Activated T-helper 17 cell treated with anti-CD3 and anti-CD28 coated beads, Interleukin-2, amount 50 U/mL, for 72 hours (primary cell): ENCODE results near the gene SLC13A3. TPM values are rescaled to one million over a fixed set of nuclear protein-coding genes. Genes with fewer than 3 reads are reported as not detected.

Experiments
- ATAC-seq: fragments of 150-1000 bp; cut with Tn5 transposase; replicated peaks from 2 replicates; pipeline ENCODE4 v1.10.0; 2021; ENCODE audit warnings: mild to moderate bottlenecking, moderate library complexity
- H3K27ac Mint-ChIP-seq: one replicate; pipeline ENCODE4 v1.8.0; 2022; ENCODE audit warnings: mixed read lengths
- H3K27me3 Mint-ChIP-seq: one replicate; pipeline ENCODE4 v1.8.0; 2022; ENCODE audit warnings: mixed read lengths
- H3K36me3 Mint-ChIP-seq: one replicate; pipeline ENCODE4 v1.8.0; 2022; ENCODE audit warnings: low read depth, mild to moderate bottlenecking, mixed read lengths
- H3K4me1 Mint-ChIP-seq: one replicate; pipeline ENCODE4 v1.8.0; 2022; ENCODE audit warnings: mixed read lengths
- H3K4me3 Mint-ChIP-seq: one replicate; pipeline ENCODE4 v1.8.0; 2022; ENCODE audit warnings: mild to moderate bottlenecking, mixed read lengths
- H3K9me3 Mint-ChIP-seq: one replicate; pipeline ENCODE4 v1.8.0; 2022; ENCODE audit warnings: mixed read lengths
- total RNA-seq, 2 donors: library from RNA; stranded (reverse); gene quantifications; one replicate each; pipeline ENCODE4 v1.2.3, GENCODE V29; 2022

The SLC13A3 gene
- total RNA-seq, 2 donors from 2014 or later = not detected

DNA sequence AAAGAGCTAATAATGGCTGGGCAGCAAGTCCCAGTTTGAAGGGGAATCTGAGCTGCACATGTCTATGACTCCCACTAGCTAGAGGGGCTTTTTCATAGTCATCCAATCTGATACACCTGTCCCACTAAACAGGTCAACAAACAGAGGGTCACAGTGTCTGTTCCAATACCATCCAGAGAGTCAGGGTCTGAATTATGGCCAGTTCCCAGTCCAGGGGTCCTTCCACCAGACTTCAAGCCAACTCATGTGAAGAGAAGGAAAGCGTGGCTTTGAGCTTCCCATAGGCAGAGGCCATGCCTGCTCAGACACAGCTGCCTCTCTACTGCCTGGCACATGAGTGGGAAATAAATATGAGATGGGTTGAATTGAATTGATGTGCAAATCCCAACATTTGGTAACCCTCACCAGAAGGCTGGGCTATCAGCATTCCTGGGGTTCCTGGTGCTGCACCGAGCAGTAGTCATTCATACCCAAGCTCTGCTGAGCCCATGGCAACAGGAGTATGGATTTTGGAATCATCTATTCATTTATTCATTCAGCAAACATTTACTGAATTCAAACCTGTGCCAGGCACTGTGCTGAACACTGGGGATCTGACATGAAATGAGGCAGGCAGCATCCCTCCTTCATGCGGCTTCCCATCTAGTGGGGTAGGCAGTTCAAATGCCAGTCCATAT is 20.7 kb upstream of the SLC13A3 start:
- Mint-ChIP-seq H3K27ac (no peak overlapping the region), H3K4me1 (no peaks in the 10 kb centered on the region), H3K4me3 (no peak overlapping the region), H3K36me3 (no peaks in the 10 kb centered on the region), H3K9me3 (peaks cover 18% of the 10 kb centered on the region), H3K27me3 (no peaks in the 10 kb centered on the region)
- ATAC-seq = no peak

DNA sequence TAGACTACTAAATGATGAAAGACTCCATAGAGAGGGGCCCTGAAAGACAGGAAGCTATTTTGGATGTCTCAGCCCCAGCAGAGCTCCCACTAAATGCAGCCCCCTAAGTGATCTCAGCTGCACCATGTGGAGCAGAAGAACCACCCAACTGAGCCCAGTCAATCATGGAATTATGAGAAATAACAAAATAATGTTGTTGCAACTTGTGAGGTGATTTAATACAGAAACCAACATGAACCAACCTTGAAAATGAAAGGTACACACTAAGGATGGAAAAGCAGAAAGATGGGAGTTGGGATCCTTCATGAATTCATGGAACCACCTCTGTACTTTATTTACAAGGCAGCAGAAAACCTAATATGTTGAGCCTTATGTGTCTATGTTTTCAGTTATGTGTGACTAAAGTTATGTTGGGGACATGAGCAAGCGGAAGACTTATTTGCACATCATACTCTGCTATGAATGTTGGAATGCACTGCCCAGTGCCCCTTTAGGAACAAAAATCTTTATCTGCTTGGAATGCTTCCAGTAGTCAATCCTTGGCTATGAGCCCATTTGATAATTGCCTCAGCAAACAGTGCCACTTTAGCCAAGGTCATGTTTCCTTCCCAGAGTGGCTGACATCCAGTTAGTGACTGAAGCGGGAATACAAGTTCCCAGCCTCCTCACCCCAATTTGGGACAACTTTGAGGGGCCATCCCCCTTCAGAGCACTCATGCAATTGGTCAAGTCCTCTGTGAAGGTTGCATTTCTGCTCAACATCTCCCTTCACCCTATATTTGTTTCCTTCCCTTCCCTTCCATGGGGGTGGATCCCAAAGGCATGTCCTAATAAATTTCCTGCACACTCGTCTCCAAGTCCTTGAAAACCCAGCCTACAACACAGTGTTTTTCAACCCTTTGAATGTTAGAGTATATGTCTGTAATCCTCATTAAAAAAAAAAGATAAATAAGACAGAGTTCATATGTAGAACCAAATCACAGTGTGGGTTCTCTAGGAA is 19.6 kb upstream of the SLC13A3 start:
- peaks cover 18% of the 10 kb centered on the region for H3K9me3 Mint-ChIP-seq
- no peak for ATAC-seq
- H3K4me3 Mint-ChIP-seq = no peak overlapping the region
- no peaks in the 10 kb centered on the region for H3K27me3 Mint-ChIP-seq
- H3K27ac Mint-ChIP-seq = no peak overlapping the region
- no peaks in the 10 kb centered on the region for H3K36me3 Mint-ChIP-seq
- H3K4me1 Mint-ChIP-seq = no peaks in the 10 kb centered on the region

DNA sequence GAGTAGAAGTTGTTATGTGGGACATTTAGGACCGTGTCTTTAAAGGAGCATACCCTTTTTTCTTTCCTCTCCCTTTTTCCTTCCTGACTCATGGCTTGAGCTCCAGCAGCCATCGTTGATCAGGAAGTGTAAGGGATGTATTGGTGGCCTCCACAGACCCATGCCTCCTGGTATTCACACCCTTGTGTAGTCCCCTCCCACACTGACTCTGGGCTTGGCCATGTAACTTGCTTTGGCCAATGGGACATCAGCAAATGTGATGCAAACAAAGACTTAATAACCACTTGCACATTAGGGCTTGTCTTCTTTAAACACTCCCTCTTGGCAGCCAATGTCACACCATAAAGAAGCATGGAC is 18.9 kb upstream of the SLC13A3 start:
- H3K9me3 Mint-ChIP-seq = peaks cover 18% of the 10 kb centered on the region
- H3K36me3 Mint-ChIP-seq = no peaks in the 10 kb centered on the region
- no peaks in the 10 kb centered on the region for H3K27me3 Mint-ChIP-seq
- H3K4me1 Mint-ChIP-seq = no peaks in the 10 kb centered on the region
- no peak overlapping the region for H3K4me3 Mint-ChIP-seq
- no peak overlapping the region for H3K27ac Mint-ChIP-seq
- no peak for ATAC-seq

DNA sequence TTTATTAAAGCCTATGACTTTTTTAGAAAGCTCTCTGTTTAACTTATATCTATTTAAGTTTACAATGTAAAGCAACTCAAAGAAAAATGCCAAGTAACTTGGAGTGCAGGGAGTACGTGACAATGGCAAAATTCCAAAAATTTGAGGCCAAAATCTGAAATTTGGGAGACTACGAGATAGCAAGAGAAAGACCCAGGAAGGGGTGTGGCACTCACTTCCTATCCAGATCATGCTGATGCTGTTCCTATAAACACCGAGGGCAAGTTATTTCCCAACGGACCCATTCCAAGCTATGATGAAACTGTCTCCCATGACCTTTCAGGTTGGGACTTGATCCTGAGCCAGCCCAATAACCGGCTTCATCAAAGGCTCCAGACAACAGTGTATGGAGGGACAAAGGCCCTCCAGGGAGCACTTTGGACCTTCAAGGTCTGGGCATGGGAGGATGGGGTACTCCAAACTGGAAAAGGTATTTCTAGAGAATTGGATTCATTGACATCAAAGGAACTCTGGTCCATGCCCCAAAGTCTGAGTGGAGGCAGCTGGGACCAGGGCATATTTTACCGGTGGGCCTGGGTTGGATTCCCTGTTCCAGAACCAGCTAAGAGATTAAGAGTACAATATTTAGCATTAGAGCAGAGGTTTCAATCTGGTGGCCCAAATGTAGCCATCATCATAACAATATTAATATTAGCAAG is 15.7 kb upstream of the SLC13A3 start:
- no peaks in the 10 kb centered on the region for H3K27me3 Mint-ChIP-seq
- no peak overlapping the region for H3K4me3 Mint-ChIP-seq
- no peaks in the 10 kb centered on the region for H3K36me3 Mint-ChIP-seq
- no peak for ATAC-seq
- no peaks in the 10 kb centered on the region for H3K4me1 Mint-ChIP-seq
- H3K9me3 Mint-ChIP-seq = peaks cover 18% of the 10 kb centered on the region
- no peak overlapping the region for H3K27ac Mint-ChIP-seq

DNA sequence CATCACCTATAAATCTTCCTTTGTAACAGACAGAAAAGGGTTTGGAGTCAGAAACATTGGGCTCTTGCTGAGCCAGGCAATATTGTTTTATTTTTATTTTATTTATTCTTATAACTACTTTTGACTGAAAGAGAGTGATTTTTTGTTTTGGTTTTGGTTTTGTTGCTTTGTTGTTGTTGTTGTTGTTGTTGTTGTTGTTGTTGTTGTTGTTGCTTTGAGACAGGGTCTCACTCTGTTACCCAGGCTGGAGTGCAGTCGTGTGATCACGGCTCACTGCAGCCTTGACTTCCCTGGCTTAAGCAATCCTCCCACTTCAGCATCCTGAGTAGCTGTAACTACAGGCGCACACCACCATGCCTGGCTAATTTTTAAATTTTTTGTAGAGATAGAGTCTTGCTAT is 15.0 kb upstream of the SLC13A3 start:
- peaks cover 14% of the 10 kb centered on the region for H3K9me3 Mint-ChIP-seq
- no peaks in the 10 kb centered on the region for H3K36me3 Mint-ChIP-seq
- ATAC-seq = no peak
- no peaks in the 10 kb centered on the region for H3K4me1 Mint-ChIP-seq
- no peaks in the 10 kb centered on the region for H3K27me3 Mint-ChIP-seq
- no peak overlapping the region for H3K4me3 Mint-ChIP-seq
- no peak overlapping the region for H3K27ac Mint-ChIP-seq

DNA sequence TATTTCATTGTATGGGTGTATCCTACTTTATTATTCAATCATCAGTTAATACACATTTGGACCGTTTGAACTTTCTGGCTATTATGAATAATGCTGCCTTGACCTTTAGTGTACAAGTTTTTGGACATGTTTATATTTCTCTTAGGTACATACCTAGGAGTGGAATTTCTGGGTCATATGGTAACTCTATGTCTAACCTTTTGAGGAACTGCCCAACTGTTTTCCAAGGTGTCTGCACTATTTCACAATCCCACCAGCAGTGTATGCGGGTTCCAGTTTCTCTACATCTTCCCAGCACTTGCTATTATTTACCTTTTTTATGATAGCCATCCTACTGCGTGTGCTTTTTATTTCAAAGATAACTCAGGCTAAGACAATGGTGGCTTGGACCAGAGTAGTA is 14.3 kb upstream of the SLC13A3 start:
- no peak for ATAC-seq
- H3K36me3 Mint-ChIP-seq = no peaks in the 10 kb centered on the region
- H3K27me3 Mint-ChIP-seq = no peaks in the 10 kb centered on the region
- no peak overlapping the region for H3K27ac Mint-ChIP-seq
- no peak overlapping the region for H3K4me3 Mint-ChIP-seq
- no peaks in the 10 kb centered on the region for H3K4me1 Mint-ChIP-seq
- H3K9me3 Mint-ChIP-seq = peaks cover 7% of the 10 kb centered on the region

DNA sequence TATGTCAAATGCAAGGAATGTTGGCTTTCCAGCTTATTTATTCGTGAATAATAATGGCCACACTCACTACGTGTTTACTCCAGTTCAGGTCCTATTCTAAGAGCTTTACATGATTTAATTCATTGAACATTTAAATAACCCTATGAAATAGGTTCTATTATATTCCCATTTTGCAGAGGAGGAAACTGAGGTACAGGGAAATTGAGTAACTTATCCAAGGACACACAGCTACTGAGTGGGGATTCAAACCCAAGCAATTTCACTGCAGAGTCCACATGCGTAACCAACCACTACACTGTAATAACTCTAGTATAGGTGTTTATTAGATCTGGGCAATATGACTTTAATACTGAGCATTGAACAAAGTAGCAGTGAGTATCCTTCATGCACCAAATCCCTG is 12.3 kb upstream of the SLC13A3 start:
- Mint-ChIP-seq H3K27ac (no peak overlapping the region), H3K4me3 (no peak overlapping the region)

DNA sequence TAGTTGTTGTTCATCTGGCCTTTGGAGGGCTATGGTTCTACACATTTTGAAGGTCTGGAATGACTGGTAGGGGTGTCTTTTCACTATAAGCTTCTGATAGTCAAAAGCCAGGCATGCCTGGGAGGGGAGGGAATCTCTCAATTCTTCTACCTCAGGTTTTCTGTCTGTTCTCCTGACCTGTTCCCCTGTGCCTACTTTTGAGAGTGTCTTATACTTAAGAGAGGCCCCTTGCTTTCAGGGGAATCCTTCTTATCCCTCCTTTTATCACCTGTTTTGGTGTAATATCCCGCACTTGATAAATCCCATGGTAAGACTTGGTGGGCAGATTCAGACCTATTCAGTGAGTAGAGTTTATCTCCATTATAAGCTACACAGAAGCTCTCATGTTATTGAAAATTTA is 10.4 kb upstream of the SLC13A3 start:
- H3K9me3 Mint-ChIP-seq = no peaks in the 10 kb centered on the region
- ATAC-seq = no peak
- H3K4me3 Mint-ChIP-seq = no peak overlapping the region
- H3K4me1 Mint-ChIP-seq = no peaks in the 10 kb centered on the region
- no peak overlapping the region for H3K27ac Mint-ChIP-seq
- no peaks in the 10 kb centered on the region for H3K27me3 Mint-ChIP-seq
- H3K36me3 Mint-ChIP-seq = no peaks in the 10 kb centered on the region

More for the DNA sequence above, 12.3 kb upstream of the SLC13A3 start:
- H3K36me3 Mint-ChIP-seq = no peaks in the 10 kb centered on the region
- no peak for ATAC-seq
- peaks cover 4% of the 10 kb centered on the region for H3K9me3 Mint-ChIP-seq
- H3K4me1 Mint-ChIP-seq = no peaks in the 10 kb centered on the region
- no peaks in the 10 kb centered on the region for H3K27me3 Mint-ChIP-seq

DNA sequence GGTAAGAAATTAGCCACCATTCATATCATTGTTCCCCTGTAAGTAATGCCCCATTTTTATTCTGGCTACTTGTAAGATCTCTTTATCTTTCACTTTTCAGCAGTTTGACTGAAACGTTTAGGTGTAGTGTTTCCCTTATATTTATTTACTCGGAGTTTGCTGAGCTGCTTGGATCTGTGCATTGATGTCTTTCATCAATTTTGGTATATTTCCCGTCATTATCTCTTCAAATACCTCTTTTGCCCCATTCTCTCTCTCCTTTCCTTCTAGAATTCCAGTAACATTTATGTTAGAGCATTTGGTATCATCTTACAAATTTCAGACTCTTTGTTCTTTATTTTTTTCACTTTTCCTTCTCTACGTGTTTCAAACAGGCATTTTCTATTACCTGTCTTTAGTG is 9.2 kb upstream of the SLC13A3 start:
- no peak overlapping the region for H3K4me3 Mint-ChIP-seq
- H3K27ac Mint-ChIP-seq = no peak overlapping the region
- ATAC-seq = no peak
- no peaks in the 10 kb centered on the region for H3K4me1 Mint-ChIP-seq
- no peaks in the 10 kb centered on the region for H3K9me3 Mint-ChIP-seq
- no peaks in the 10 kb centered on the region for H3K36me3 Mint-ChIP-seq
- H3K27me3 Mint-ChIP-seq = no peaks in the 10 kb centered on the region

DNA sequence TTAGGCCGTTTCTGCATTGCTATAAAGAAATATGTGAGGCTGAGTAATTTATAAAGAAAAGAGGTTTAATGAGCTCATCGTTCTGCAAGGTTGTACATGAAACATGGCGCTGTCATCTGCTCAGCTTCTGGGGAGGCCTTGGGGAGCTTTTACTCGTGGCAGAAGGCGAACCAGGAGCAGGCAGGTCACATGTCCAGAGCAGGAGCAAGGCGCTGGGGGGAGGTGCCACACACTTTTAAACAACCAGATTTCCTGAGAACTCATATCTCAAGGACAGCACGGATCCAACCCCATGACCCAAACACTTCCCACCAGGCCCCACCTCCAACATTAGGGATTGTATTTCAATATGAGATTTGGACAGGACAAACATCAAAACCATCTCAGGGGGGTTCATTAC is 6.4 kb upstream of the SLC13A3 start:
- no peak for ATAC-seq
- Mint-ChIP-seq H3K27me3 (peaks cover 13% of the 10 kb centered on the region), H3K36me3 (no peaks in the 10 kb centered on the region), H3K4me3 (no peak overlapping the region), H3K4me1 (no peaks in the 10 kb centered on the region), H3K9me3 (no peaks in the 10 kb centered on the region), H3K27ac (no peak overlapping the region)

DNA sequence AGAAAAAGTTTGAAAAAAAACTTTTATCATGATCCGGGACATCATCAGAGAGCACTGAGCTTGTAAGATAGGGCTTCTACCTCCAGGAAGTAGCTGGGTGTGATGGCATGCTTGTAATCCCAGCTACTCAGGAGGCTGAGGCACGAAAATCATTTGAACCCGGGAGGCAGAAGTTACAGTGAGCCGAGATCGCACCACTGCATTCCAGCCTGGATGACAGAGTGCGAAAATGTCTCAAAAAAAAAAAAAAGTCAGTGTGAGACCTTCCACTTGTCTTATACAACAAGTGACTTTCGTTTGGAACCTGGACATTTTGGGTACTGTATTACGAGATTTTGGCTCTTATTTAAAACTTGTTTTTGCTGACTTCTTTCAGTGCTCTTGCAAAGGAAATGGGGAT is 5.9 kb upstream of the SLC13A3 start:
- Mint-ChIP-seq H3K27ac (no peak overlapping the region), H3K27me3 (peaks cover 14% of the 10 kb centered on the region), H3K9me3 (no peaks in the 10 kb centered on the region), H3K4me1 (no peaks in the 10 kb centered on the region), H3K36me3 (no peaks in the 10 kb centered on the region), H3K4me3 (no peak overlapping the region)
- no peak for ATAC-seq

DNA sequence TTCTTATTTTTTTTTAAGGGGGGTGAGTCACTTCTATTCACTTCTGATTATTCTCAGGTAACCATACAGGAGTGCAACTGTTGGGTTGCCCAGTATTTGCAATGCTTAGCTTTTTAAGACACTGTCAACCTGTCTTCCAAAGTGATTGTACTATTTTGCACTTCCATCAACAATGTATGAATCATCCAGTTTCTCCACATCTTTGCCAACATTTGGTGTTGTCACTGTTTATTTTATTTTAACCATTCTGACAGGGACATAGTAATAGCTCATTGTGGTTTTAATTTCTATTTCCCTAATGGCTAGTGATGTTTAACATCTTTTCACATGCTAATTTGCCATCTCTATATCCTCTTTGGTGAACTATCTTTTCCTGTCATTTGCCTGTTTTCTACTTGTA is 1.4 kb upstream of the SLC13A3 start:
- no peak for ATAC-seq
- Mint-ChIP-seq H3K4me3 (no peak overlapping the region), H3K9me3 (no peaks in the 10 kb centered on the region), H3K4me1 (no peaks in the 10 kb centered on the region), H3K36me3 (no peaks in the 10 kb centered on the region), H3K27ac (no peak overlapping the region), H3K27me3 (peaks cover 33% of the 10 kb centered on the region)

DNA sequence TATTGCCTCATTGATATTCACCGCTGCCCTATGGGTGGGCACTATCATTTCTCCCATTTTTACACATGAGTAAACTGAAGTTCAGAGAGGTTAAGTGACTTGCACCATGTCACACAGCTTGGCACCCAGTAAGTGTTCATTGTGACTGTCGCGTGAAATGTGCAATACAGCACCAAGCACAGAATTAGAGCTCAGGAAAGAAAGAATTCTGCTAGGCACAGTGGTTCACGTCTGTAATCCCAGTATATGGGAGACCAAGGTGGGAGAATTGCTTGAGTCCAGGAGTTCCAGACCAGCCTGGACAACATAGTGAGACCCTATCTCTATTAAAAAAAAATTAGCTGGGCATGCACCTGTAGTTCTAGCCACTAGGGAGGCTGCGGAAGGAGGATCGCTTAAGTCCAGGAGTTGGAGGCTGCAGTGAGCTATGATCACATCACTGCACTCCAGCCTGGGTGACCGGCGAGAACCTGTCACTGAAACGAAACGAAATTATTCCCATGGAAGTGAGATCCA is 626 bp downstream of the SLC13A3 start:
- no peak for ATAC-seq
- H3K27ac Mint-ChIP-seq = no peak overlapping the region
- no peak overlapping the region for H3K4me3 Mint-ChIP-seq
- H3K36me3 Mint-ChIP-seq = no peaks in the 10 kb centered on the region
- peaks cover 33% of the 10 kb centered on the region for H3K27me3 Mint-ChIP-seq
- no peaks in the 10 kb centered on the region for H3K9me3 Mint-ChIP-seq
- no peaks in the 10 kb centered on the region for H3K4me1 Mint-ChIP-seq

DNA sequence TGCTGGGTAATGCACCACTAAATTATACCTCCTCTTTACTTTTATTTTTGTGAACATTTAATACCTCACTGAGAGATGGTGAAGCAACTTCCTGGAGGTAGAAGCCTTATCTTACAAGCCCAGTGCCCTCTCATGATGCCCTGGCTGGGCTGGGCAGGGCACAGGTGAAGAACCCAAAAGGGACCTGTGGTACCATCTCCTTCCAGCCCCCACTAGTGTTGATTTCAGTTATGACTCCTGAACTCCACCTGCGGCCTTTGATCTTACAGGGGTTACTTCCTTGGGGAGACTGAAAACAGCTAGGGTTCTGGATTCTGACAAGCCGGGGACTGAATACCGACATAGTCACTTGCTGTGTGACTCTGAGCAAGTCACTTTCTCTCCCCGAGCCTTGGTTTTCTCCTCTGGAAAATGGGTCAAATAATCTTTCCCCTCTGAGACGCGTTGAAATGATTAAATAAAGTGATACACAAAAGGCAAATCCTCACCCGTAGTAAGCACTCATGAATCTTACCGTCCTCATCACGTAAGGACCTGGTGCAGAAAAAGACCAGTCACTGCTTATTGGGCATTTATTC is 1.2 kb downstream of the SLC13A3 start:
- Mint-ChIP-seq H3K36me3 (no peaks in the 10 kb centered on the region), H3K27ac (no peak overlapping the region), H3K4me1 (no peaks in the 10 kb centered on the region), H3K9me3 (no peaks in the 10 kb centered on the region), H3K4me3 (no peak overlapping the region), H3K27me3 (peaks cover 38% of the 10 kb centered on the region)
- ATAC-seq = no peak
